Panc1 (cell line): ENCODE results near the gene RASSF10. TPM values are rescaled to one million over a fixed set of nuclear protein-coding genes. Genes with fewer than 3 reads are reported as not detected.

Experiments
- ATAC-seq: fragments of 200-7000 bp; cut with Tn5 transposase; 2 replicates; pipeline ENCODE4 v1.9.1; 2020; ENCODE audit warnings: mild to moderate bottlenecking, moderate library complexity
- BruUV-seq: library from RNA; stranded (reverse); fragments of 400-500 nt; replicated peaks from 2 replicates; lab custom pipeline; 2021; lab: Mats Ljungman, UMichigan
- CTCF ChIA-PET: fragments of 300-600 bp; sonication (Branson Sonifier 250); formaldehyde crosslinking; loops from one replicate; lab custom pipeline; 2022; ENCODE audit warnings: antibody characterized with exemption; lab: Charles Lee
- POLR2A ChIA-PET: fragments of 300-600 bp; sonication (Branson Sonifier 250); formaldehyde crosslinking; loops from one replicate; lab custom pipeline; 2022; ENCODE audit warnings: antibody characterized with exemption; lab: Charles Lee
- DNase-seq: peaks from one replicate; pipeline ENCODE4 v3.0.0-alpha.2; 2010; ENCODE audit warnings: low read depth, low spot score
- H3K27ac ChIP-seq: 2 replicates; pipeline ENCODE4 v1.5.1; 2011; ENCODE audit warnings: mild to moderate bottlenecking, low read length, inconsistent platforms
- H3K27me3 ChIP-seq: fragments of 200-500 bp; sonication (Bioruptor generic); 2 replicates; pipeline ENCODE4 v1.6.0; 2014; ENCODE audit warnings: low read length, inconsistent platforms; ENCODE audit not compliant: control insufficient read depth, insufficient read depth
- H3K36me3 ChIP-seq: fragments of 200-500 bp; sonication (Bioruptor generic); 2 replicates; pipeline ENCODE4 v1.5.1; 2014; ENCODE audit warnings: inconsistent platforms, mild to moderate bottlenecking, low read length, moderate library complexity; ENCODE audit not compliant: control insufficient read depth, insufficient read depth
- H3K4me1 ChIP-seq: 2 replicates; pipeline ENCODE4 v1.5.1; 2011; ENCODE audit warnings: inconsistent platforms, mild to moderate bottlenecking, low read length, moderate library complexity; ENCODE audit not compliant: control insufficient read depth, insufficient read depth
- H3K4me3 ChIP-seq, 2 experiments: 2 replicates each; pipeline ENCODE4 v1.5.1; 2011 to 2012; ENCODE audit warnings: low read depth in 2 of 2, low read length in 2 of 2, mild to moderate bottlenecking in 2 of 2, inconsistent platforms in 1 of 2, moderate library complexity in 1 of 2
- H3K9me3 ChIP-seq: fragments of 200-500 bp; sonication (Bioruptor generic); 2 replicates; pipeline ENCODE4 v1.5.1; 2014; ENCODE audit warnings: low read depth, mild to moderate bottlenecking, inconsistent platforms, low read length, moderate library complexity; ENCODE audit not compliant: control insufficient read depth, insufficient read depth
- CTCF ChIP-seq: fragments of 450-650 bp; IDR thresholded peaks from 2 replicates; pipeline ENCODE4 v1.5.1; 2017; ENCODE audit warnings: mild to moderate bottlenecking
- POLR2AphosphoS5 ChIP-seq: IDR thresholded peaks from 2 replicates; pipeline ENCODE4 v1.6.1; 2012; ENCODE audit warnings: mild to moderate bottlenecking, low read depth, low read length, moderate library complexity
- REST ChIP-seq, 2 experiments: IDR thresholded peaks; 2 replicates each; pipeline ENCODE4 v1.6.1; 2011 to 2012; ENCODE audit warnings: low read depth in 2 of 2, control low read depth in 1 of 2, low read length in 1 of 2, mild to moderate bottlenecking in 1 of 2, moderate library complexity in 1 of 2; ENCODE audit not compliant: insufficient read depth in 1 of 2
- SIN3A ChIP-seq: IDR thresholded peaks from 2 replicates; pipeline ENCODE4 v1.6.1; 2012; ENCODE audit warnings: low read depth, mild to moderate bottlenecking, low read length, moderate library complexity, borderline replicate concordance; ENCODE audit not compliant: insufficient read depth
- TCF7L2 ChIP-seq: IDR thresholded peaks from 2 replicates; pipeline ENCODE4 v1.6.1; 2011; ENCODE audit warnings: mild to moderate bottlenecking, low read depth, low read length, inconsistent platforms
- in situ Hi-C: cut with HindIII; loops from 2 replicates; pipeline ENCODE4 v1.10.0; 2016; ENCODE audit warnings: low sequenced_read_pairs, low pct_unique_long_range_greater_than_20kb
- intact Hi-C: fragments of 100-400 bp; cut with micrococcal nuclease; formaldehyde crosslinking; loops from one replicate; pipeline ENCODE4 v1.10.0; 2022; ENCODE audit not compliant: unreplicated experiment
- total RNA-seq: library from RNA; stranded (reverse); gene quantifications from one replicate; pipeline ENCODE4 v1.2.1, GENCODE V29; 2021; ENCODE audit not compliant: unreplicated experiment

Gene RASSF10
- total RNA-seq, 1 experiment from 2014 or later, result not detected

- Histone ChIP-seq H3K27me3 (peaks cover 15% of the 10 kb centered on the region; the same call in 1 of the 2 replicates), H3K4me1 (no peaks in the 10 kb centered on the region), H3K27ac (no peak overlapping the region), H3K4me3 (no peak overlapping the region), H3K9me3 (0 out of 2 replicates have a peak, but pooled peaks cover 2% of the 10 kb centered on the region), H3K36me3 (no peaks in the 10 kb centered on the region)
- DNase-seq (no peak), ATAC-seq (no peak)
- intact Hi-C loops (no loop called here), in situ Hi-C loops (no loop called here)
- TF ChIP-seq POLR2AphosphoS5, result no peak
- no peak for TF ChIP-seq REST (IDR thresholded peaks at IDR 0.05; ENCODE audit: insufficient read depth in 1 of 2, low read depth in 2 of 2, low read length in 1 of 2)
- no peak for TF ChIP-seq CTCF
- no TSS peak for BruUV-seq
- ChIA-PET POLR2A (no interaction called here), CTCF (no interaction called here)
Measured at GRCh38 chr11:13046637-13047570, 37.8 kb downstream of the RASSF10 start.

- no peaks in the 10 kb centered on the region for H3K4me1 ChIP-seq
- H3K36me3 ChIP-seq, result no peaks in the 10 kb centered on the region
- ATAC-seq, result no peak
- peaks cover 13% of the 10 kb centered on the region for H3K27me3 ChIP-seq
- ChIA-PET POLR2A (no interaction called here), CTCF (no interaction called here)
- no peak for TF ChIP-seq CTCF
- TF ChIP-seq REST (IDR thresholded peaks at IDR 0.05; ENCODE audit: insufficient read depth in 1 of 2, low read depth in 2 of 2, low read length in 1 of 2), result no peak
- TF ChIP-seq SIN3A, result no peak
- TF ChIP-seq TCF7L2, result no peak
- no peak for TF ChIP-seq POLR2AphosphoS5
- in situ Hi-C loops, result no loop called here
- intact Hi-C loops, result no loop called here
- H3K27ac ChIP-seq, result no peak overlapping the region
- DNase-seq, result no peak
- H3K4me3 ChIP-seq, result no peak overlapping the region
- no TSS peak for BruUV-seq
- H3K9me3 ChIP-seq, result 0 out of 2 replicates have a peak, but pooled peaks cover 2% of the 10 kb centered on the region
Measured at GRCh38 chr11:13047884-13048283, 38.8 kb downstream of the RASSF10 start.
